Adrenal gland (tissue), 12 donors: ENCODE measurements around the gene ALCAM. TPM values are rescaled to one million over a fixed set of nuclear protein-coding genes. Genes with fewer than 3 reads are reported as not detected.

Experiments
- DNase-seq, 7 donors: peaks; one replicate each; pipeline ENCODE4 v3.0.0-alpha.2; 2019 to 2020
- H3K27ac ChIP-seq, 5 donors: fragments of 200-600 bp; sonication (generic) in 4 of 5; 1 replicate in 3 of 5; 2 replicates in 2 of 5; pipeline versions ENCODE4 v1.5.1 to v1.8.0; 2016 to 2020; ENCODE audit warnings: mild to moderate bottlenecking in 1 of 5
- H3K27me3 ChIP-seq: fragments of 200-600 bp; 2 replicates; pipeline ENCODE4 v1.8.0; 2021
- H3K36me3 ChIP-seq, 2 donors: fragments of 200-600 bp; replicated peaks in 1 of 2; 1 replicate in 1 of 2; 2 replicates in 1 of 2; pipeline versions ENCODE4 v1.5.1 to v1.8.0; 2018 to 2022
- H3K4me1 ChIP-seq, 2 donors: fragments of 200-600 bp; replicated peaks in 1 of 2; 1 replicate in 1 of 2; 2 replicates in 1 of 2; pipeline versions ENCODE4 v1.5.1 to v1.8.0; 2018 to 2021
- H3K4me3 ChIP-seq, 4 donors: fragments of 200-600 bp; sonication (generic) in 3 of 4; one replicate each; pipeline ENCODE4 v1.5.1; 2016 to 2018
- H3K9me3 ChIP-seq, 3 donors: fragments of 200-600 bp; sonication (generic) in 1 of 3; replicated peaks in 1 of 3; 1 replicate in 2 of 3; 2 replicates in 1 of 3; pipeline versions ENCODE4 v1.5.1 to v1.8.0; 2016 to 2021
- CTCF ChIP-seq, 6 experiments: fragments of 450-650 bp in 4 of 6; fragments of 200-600 bp in 2 of 6; sonication (generic) in 1 of 6; IDR thresholded peaks; 1 replicate in 5 of 6; 2 replicates in 1 of 6; pipeline versions ENCODE4 v1.5.1 to v1.8.0; 2016 to 2021; ENCODE audit warnings: antibody characterized with exemption in 6 of 6, mild to moderate bottlenecking in 2 of 6, moderate library complexity in 1 of 6
- POLR2A ChIP-seq, 2 donors: fragments of 450-650 bp; IDR thresholded peaks; one replicate each; pipeline ENCODE4 v1.6.1; 2017; ENCODE audit warnings: antibody characterized with exemption in 2 of 2, mild to moderate bottlenecking in 2 of 2, moderate library complexity in 1 of 2
- WGBS, 4 donors: extraction: QIAGEN DNeasy Blood & Tissue Kit in 2 of 4; methylation state at CpG; one replicate each; pipeline versions ENCODE4 v1.1.5 to v1.1.7; 2013 to 2017; 5-methylcytosine and 5-hydroxymethylcytosine counted together
- intact Hi-C, 2 donors: fragments of 100-400 bp; cut with DNase I; formaldehyde crosslinking; loops; one replicate each; pipeline versions ENCODE4 v1.14.1 to v1.15.0; 2022 to 2023
- polyA plus RNA-seq, 3 donors: library from polyadenylated mRNA; stranded (reverse); fragments of 200-250 nt in 2 of 3; fragments of 350-450 nt in 1 of 3; fragmentation: Illumina TruSeq in 1 of 3; extraction: RNeasy Lipid Tissue Mini Kit (QIAGEN cat#74804) in 1 of 3; gene quantifications; one replicate each; pipeline ENCODE4 v1.2.3, GENCODE V29; 2013 to 2014
- total RNA-seq, 9 donors: library from RNA; depleted of rRNA in 4 of 9; stranded (reverse); fragments of >200 nt in 4 of 9; fragments of 120-200 nt in 1 of 9; fragmentation: NEBNext Ultra II Directional in 1 of 9; extraction: Animal tissue kit (Norgen Biotek cat#: 25700) in 1 of 9; gene quantifications; one replicate each; pipeline versions ENCODE4 v1.1.0 to v1.2.4, GENCODE V29; 2013 to 2023
- donor health status: healthy with polysubstance abuse.
- donor health status: Bipolar disorder and iron deficiency.
- donor health status: DM: yes; HTN: yes; CAD: no.
- donor health status: DM: no; HTN: no; CAD: no.
- donor health status: DM: no; HTN: no; CAD: no.
- donor health status: DM: yes; HTN: yes; CAD: no.

ALCAM gene
- total and polyA plus RNA-seq, 12 donors, result 9.1 to 64.1 (median 23.9) TPM

- no peaks in the 10 kb centered on the region for H3K4me1 ChIP-seq
- 94 to 98% (median 96%) methylated on average over 2 of the region's 2 CpGs for WGBS, 4 donors
- H3K9me3 ChIP-seq, result no peaks in the 10 kb centered on the region
- H3K27me3 ChIP-seq, result no peaks in the 10 kb centered on the region
- no peaks in the 10 kb centered on the region for H3K36me3 ChIP-seq
- intact Hi-C loops, result no loop called here
- H3K4me3 ChIP-seq, result no peak overlapping the region
- TF ChIP-seq POLR2A (IDR thresholded peaks at IDR 0.05) (no peak), CTCF (IDR thresholded peaks at IDR 0.05) (no peak)
- no peak overlapping the region for H3K27ac ChIP-seq
- DNase-seq, result no peak
Measured at GRCh38 chr3:105528955-105529354, 162.2 kb downstream of the ALCAM start.

GRCh38 chr3:105529456-105529855 lies 162.7 kb downstream of the ALCAM start:
- H3K27ac ChIP-seq, result no peak overlapping the region
- WGBS, 4 donors, result 92 to 98% (median 93%) methylated on average over 1 of the region's 1 CpG
- intact Hi-C loops, result no loop called here
- DNase-seq, result no peak
- H3K4me3 ChIP-seq, result no peak overlapping the region
- H3K4me1 ChIP-seq, result no peaks in the 10 kb centered on the region
- no peaks in the 10 kb centered on the region for H3K36me3 ChIP-seq
- no peaks in the 10 kb centered on the region for H3K27me3 ChIP-seq
- TF ChIP-seq POLR2A (IDR thresholded peaks at IDR 0.05) (no peak), CTCF (IDR thresholded peaks at IDR 0.05) (no peak)
- H3K9me3 ChIP-seq, result no peaks in the 10 kb centered on the region

- Histone ChIP-seq H3K4me3 (no peak overlapping the region), H3K27ac (no peak overlapping the region), H3K9me3 (no peaks in the 10 kb centered on the region), H3K36me3 (no peaks in the 10 kb centered on the region), H3K27me3 (no peaks in the 10 kb centered on the region), H3K4me1 (no peaks in the 10 kb centered on the region)
- intact Hi-C loops, result no loop called here
- WGBS, 4 donors, result 95 to 99% (median 96%) methylated on average over 2 of the region's 2 CpGs
- TF ChIP-seq POLR2A (IDR thresholded peaks at IDR 0.05), result no peak
- TF ChIP-seq CTCF (IDR thresholded peaks at IDR 0.05), result no peak
- no peak for DNase-seq
Measured at GRCh38 chr3:105532251-105532650, 165.5 kb downstream of the ALCAM start.

GRCh38 chr3:105533960-105534359 lies 167.3 kb downstream of the ALCAM start:
- 93 to 97% (median 94%) methylated on average over 3 of the region's 3 CpGs for WGBS, 4 donors

More at GRCh38 chr3:105533960-105534359, 167.3 kb downstream of the ALCAM start:
- Histone ChIP-seq H3K36me3 (no peaks in the 10 kb centered on the region), H3K9me3 (no peaks in the 10 kb centered on the region), H3K4me1 (no peaks in the 10 kb centered on the region), H3K4me3 (no peak overlapping the region), H3K27me3 (no peaks in the 10 kb centered on the region), H3K27ac (no peak overlapping the region)
- TF ChIP-seq POLR2A (IDR thresholded peaks at IDR 0.05), result no peak
- TF ChIP-seq CTCF (IDR thresholded peaks at IDR 0.05), result no peak
- no peak for DNase-seq
- intact Hi-C loops, result no loop called here
